ENCODE data around the gene BMP4. TPM values are rescaled to one million over a fixed set of nuclear protein-coding genes. Genes with fewer than 3 reads are reported as not detected.

Gene BMP4
- total RNA-seq, 1 experiment from 2014 or later = 0.87 TPM

DNA sequence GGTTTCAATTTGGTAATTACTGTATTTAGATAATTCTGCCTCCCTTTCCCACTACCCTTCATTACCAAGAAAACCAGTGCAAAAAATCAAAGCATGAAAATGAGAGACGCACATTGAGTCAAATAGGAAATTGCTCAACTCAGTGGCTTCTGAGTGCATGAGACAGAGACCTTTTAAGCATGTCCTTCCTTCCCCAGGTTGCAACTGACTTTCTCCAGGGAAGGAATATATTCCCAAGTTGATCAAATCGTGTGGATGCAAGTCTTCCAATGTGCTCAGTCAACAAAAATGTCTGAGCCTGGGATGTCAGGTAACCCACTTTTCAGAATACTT, 12.9 kb downstream of the BMP4 start:
- no TSS peak for BruUV-seq (replicated peaks)
- H3K9me3 ChIP-seq (ENCODE audit: control insufficient read depth, insufficient read depth, low read depth, low read length) = no peaks in the 10 kb centered on the region
- ChIA-PET POLR2A (no interaction called here), CTCF (no interaction called here)
- no peak overlapping the region for H3K4me3 ChIP-seq (ENCODE audit: low read depth in 2 of 2, low read length in 2 of 2)
- H3K36me3 ChIP-seq (ENCODE audit: control insufficient read depth, insufficient read depth, low read length) = no peaks in the 10 kb centered on the region
- TF ChIP-seq, protein P1, sequence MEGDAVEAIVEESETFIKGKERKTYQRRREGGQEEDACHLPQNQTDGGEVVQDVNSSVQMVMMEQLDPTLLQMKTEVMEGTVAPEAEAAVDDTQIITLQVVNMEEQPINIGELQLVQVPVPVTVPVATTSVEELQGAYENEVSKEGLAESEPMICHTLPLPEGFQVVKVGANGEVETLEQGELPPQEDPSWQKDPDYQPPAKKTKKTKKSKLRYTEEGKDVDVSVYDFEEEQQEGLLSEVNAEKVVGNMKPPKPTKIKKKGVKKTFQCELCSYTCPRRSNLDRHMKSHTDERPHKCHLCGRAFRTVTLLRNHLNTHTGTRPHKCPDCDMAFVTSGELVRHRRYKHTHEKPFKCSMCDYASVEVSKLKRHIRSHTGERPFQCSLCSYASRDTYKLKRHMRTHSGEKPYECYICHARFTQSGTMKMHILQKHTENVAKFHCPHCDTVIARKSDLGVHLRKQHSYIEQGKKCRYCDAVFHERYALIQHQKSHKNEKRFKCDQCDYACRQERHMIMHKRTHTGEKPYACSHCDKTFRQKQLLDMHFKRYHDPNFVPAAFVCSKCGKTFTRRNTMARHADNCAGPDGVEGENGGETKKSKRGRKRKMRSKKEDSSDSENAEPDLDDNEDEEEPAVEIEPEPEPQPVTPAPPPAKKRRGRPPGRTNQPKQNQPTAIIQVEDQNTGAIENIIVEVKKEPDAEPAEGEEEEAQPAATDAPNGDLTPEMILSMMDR (IDR thresholded peaks at IDR 0.05) = no peak
- TF ChIP-seq POLR2AphosphoS5 (IDR thresholded peaks at IDR 0.05; ENCODE audit: low read depth, low read length) (no peak), SIN3A (IDR thresholded peaks at IDR 0.05; ENCODE audit: borderline replicate concordance, insufficient read depth, low read depth, low read length) (no peak), TCF7L2 (IDR thresholded peaks at IDR 0.05; ENCODE audit: low read depth, low read length) (no peak)
- TF ChIP-seq, protein P2, sequence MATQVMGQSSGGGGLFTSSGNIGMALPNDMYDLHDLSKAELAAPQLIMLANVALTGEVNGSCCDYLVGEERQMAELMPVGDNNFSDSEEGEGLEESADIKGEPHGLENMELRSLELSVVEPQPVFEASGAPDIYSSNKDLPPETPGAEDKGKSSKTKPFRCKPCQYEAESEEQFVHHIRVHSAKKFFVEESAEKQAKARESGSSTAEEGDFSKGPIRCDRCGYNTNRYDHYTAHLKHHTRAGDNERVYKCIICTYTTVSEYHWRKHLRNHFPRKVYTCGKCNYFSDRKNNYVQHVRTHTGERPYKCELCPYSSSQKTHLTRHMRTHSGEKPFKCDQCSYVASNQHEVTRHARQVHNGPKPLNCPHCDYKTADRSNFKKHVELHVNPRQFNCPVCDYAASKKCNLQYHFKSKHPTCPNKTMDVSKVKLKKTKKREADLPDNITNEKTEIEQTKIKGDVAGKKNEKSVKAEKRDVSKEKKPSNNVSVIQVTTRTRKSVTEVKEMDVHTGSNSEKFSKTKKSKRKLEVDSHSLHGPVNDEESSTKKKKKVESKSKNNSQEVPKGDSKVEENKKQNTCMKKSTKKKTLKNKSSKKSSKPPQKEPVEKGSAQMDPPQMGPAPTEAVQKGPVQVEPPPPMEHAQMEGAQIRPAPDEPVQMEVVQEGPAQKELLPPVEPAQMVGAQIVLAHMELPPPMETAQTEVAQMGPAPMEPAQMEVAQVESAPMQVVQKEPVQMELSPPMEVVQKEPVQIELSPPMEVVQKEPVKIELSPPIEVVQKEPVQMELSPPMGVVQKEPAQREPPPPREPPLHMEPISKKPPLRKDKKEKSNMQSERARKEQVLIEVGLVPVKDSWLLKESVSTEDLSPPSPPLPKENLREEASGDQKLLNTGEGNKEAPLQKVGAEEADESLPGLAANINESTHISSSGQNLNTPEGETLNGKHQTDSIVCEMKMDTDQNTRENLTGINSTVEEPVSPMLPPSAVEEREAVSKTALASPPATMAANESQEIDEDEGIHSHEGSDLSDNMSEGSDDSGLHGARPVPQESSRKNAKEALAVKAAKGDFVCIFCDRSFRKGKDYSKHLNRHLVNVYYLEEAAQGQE (IDR thresholded peaks at IDR 0.05; ENCODE audit: insufficient read depth in 1 of 2, low read depth in 2 of 2, low read length in 1 of 2) = no peak
- DNase-seq (ENCODE audit: low read depth, low spot score) (no peak), ATAC-seq (no peak)
- peaks cover 2% of the 10 kb centered on the region for H3K27me3 ChIP-seq (ENCODE audit: control insufficient read depth, insufficient read depth, low read length)
- in situ Hi-C loops (cut with HindIII; ENCODE audit: low pct_unique_long_range_greater_than_20kb, low sequenced_read_pairs) = no loop called here
- intact Hi-C loops (cut with micrococcal nuclease; ENCODE audit: unreplicated experiment) = no loop called here
- H3K27ac ChIP-seq (ENCODE audit: low read length) = no peak overlapping the region
- no peaks in the 10 kb centered on the region for H3K4me1 ChIP-seq (ENCODE audit: control insufficient read depth, insufficient read depth, low read length)

DNA sequence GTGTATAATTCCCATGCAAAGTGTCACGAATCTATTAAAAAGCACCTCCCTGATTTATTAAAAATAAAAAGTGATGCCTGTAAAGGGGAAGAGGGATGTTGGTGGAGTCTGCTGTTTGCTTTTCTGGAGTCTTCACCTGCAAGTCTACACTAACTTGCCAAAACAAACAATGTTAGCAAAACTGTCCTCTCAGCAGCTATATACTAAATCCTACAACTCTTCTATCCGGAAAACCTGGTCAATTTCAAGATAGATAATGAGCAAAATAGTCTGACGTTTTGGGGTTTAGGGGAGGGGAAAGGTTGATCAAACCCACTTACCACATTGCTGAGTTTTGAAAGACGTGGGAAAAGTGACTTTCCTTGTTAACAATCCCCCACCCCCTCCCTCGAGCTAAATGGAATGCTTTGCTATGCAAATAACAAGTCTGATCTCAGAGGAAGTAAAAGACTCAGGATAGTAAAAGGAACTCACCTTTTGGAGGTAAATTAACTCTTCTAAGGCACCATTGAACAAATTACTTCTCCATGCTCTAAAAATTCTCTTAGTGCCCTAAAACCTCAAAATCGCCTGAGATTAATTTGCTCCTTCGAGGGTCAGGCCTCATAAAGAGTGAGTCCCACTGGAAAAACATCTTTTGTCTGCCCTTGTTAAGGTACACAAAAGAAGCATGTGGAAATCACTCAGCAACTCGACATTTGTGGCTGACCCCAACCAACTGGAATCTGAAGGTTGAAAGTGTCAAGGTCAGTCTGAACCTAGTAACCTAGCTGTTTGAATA, 13.5 kb downstream of the BMP4 start:
- Histone ChIP-seq H3K27ac (ENCODE audit: low read length) (no peak overlapping the region), H3K27me3 (ENCODE audit: control insufficient read depth, insufficient read depth, low read length) (peaks cover 2% of the 10 kb centered on the region), H3K36me3 (ENCODE audit: control insufficient read depth, insufficient read depth, low read length) (no peaks in the 10 kb centered on the region), H3K4me1 (ENCODE audit: control insufficient read depth, insufficient read depth, low read length) (no peaks in the 10 kb centered on the region), H3K4me3 (ENCODE audit: low read depth in 2 of 2, low read length in 2 of 2) (no peak overlapping the region), H3K9me3 (ENCODE audit: control insufficient read depth, insufficient read depth, low read depth, low read length) (no peaks in the 10 kb centered on the region)
- intact Hi-C loops (cut with micrococcal nuclease; ENCODE audit: unreplicated experiment) (no loop called here), in situ Hi-C loops (cut with HindIII; ENCODE audit: low pct_unique_long_range_greater_than_20kb, low sequenced_read_pairs) (no loop called here)
- ATAC-seq = no peak
- POLR2A ChIA-PET = no interaction called here
- DNase-seq (ENCODE audit: low read depth, low spot score) = no peak
- BruUV-seq (replicated peaks) = no TSS peak
- CTCF ChIA-PET = no interaction called here
- TF ChIP-seq TCF7L2 (IDR thresholded peaks at IDR 0.05; ENCODE audit: low read depth, low read length) (no peak), POLR2AphosphoS5 (IDR thresholded peaks at IDR 0.05; ENCODE audit: low read depth, low read length) (no peak), SIN3A (IDR thresholded peaks at IDR 0.05; ENCODE audit: borderline replicate concordance, insufficient read depth, low read depth, low read length) (no peak)
- TF ChIP-seq, protein P2 (IDR thresholded peaks at IDR 0.05; ENCODE audit: insufficient read depth in 1 of 2, low read depth in 2 of 2, low read length in 1 of 2) = no peak
- TF ChIP-seq, protein P1 (IDR thresholded peaks at IDR 0.05) = no peak
